AG04449 (cell line): ENCODE measurements around the gene PGM5.

Source experiments
- CTCF ChIA-PET: fragments of 350-600 bp; formaldehyde crosslinking; extraction: SDS; loops from one replicate; lab custom pipeline; 2021; ENCODE audit warnings: antibody characterized with exemption; lab: Yijun Ruan, JAX
- POLR2A ChIA-PET: fragments of 400-600, 350-600 bp; formaldehyde crosslinking; extraction: SDS; loops from one replicate; lab custom pipeline; 2020; ENCODE audit warnings: antibody characterized with exemption, inconsistent platforms; lab: Yijun Ruan, JAX
- DNase-seq: peaks from one replicate; pipeline ENCODE4 v3.0.0-alpha.2; 2010; ENCODE audit warnings: low read depth, low spot score
- H3K4me3 ChIP-seq: 2 replicates; pipeline ENCODE4 v1.5.1; 2011; ENCODE audit warnings: low read depth, mild to moderate bottlenecking, control low read depth, low read length
- TF ChIP-seq, protein P1 (sequence below): IDR thresholded peaks from one replicate; pipeline ENCODE4 v1.5.1; 2011; ENCODE audit warnings: mild to moderate bottlenecking, moderate library complexity, low read length, control low read depth, inconsistent platforms; ENCODE audit not compliant: insufficient read depth; ENCODE audit errors: missing control alignments

The PGM5 gene

DNA sequence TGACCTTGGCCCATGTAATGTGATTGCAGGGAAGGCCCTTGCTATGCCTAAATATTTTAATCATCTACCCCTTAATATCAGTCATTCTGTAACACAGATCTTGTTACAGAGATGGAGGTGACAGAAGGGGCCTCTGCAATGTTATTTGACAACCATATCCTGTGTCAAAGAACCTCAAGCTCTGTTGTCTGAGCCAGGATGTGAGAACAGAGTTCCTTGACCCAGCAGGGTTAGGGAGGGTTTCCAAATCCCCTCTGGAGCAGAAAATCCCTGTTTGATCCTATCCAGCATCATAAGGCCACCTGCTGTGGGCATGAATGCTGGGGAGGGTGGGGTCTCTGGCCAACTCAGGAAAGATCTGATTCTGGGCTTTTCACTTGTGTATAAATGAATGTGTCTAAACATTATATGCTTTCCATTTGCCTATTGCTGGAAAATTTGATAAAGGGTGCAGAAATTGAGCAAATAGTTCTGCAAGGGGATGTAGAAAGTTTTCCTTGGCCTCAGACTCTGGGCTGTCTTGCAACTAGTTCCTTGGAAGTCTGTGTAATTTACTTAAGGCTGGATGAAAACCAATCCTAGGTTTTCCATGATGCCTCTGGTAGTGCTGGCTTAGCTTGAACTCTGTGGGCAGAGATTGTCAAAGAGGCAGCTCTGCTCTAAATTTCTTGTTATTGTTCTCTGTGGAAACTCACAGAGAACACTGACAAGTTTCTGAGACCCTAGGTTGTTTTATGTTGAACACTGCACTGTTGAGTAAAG, 71.0 kb downstream of the PGM5 start:
- TF ChIP-seq, protein P1, sequence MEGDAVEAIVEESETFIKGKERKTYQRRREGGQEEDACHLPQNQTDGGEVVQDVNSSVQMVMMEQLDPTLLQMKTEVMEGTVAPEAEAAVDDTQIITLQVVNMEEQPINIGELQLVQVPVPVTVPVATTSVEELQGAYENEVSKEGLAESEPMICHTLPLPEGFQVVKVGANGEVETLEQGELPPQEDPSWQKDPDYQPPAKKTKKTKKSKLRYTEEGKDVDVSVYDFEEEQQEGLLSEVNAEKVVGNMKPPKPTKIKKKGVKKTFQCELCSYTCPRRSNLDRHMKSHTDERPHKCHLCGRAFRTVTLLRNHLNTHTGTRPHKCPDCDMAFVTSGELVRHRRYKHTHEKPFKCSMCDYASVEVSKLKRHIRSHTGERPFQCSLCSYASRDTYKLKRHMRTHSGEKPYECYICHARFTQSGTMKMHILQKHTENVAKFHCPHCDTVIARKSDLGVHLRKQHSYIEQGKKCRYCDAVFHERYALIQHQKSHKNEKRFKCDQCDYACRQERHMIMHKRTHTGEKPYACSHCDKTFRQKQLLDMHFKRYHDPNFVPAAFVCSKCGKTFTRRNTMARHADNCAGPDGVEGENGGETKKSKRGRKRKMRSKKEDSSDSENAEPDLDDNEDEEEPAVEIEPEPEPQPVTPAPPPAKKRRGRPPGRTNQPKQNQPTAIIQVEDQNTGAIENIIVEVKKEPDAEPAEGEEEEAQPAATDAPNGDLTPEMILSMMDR: no peak
- ChIA-PET CTCF (interaction anchor here (0.8 kb wide), 1 partner anchor 10 kb away, joined by 5 read pairs; no protein-coding TSS in a partner anchor), POLR2A (no interaction called here)
- no peak for DNase-seq
- H3K4me3 ChIP-seq: no peak overlapping the region

DNA sequence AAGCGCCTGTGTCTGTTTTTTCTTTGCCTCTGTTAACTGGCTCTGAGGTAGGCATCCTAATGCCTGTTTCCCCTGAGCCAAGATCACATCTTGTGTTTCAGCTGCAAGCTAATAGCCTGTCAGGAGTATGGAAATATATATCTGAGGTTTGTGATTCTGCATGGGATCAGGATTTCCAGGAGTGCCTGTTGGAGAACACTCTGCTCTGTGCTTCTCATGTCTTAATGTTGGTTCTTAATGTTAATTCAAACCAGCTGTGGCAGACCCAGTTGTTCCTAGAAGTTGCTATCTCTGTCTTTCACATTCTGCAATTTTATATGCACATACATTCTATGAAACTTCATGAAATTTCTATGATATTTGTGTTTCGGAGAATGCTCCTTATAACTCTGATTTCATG, 72.1 kb downstream of the PGM5 start:
- TF ChIP-seq, protein P1: no peak
- CTCF ChIA-PET: no interaction called here
- POLR2A ChIA-PET: no interaction called here
- no peak overlapping the region for H3K4me3 ChIP-seq
- no peak for DNase-seq

DNA sequence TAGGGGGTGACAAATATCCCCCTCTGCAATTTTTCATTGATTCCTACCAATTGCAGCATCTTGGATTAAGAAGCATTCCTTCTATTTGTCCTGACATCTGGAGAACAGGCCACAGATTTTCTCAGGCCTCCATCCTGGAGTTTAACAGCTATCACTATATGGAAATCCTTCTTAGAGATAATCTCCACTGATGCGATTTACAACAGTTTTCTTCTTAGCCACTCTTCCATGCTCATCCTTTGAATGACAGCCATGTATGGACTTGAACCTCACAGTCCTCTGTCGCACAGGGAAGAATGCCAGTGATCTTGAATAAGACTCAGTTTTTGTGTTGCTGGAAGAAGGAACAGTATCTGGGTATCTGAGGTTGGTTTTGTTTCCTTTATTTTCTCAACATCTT, 73.2 kb downstream of the PGM5 start:
- ChIA-PET POLR2A (no interaction called here), CTCF (no interaction called here)
- no peak overlapping the region for H3K4me3 ChIP-seq
- no peak for DNase-seq
- TF ChIP-seq, protein P1: no peak

DNA sequence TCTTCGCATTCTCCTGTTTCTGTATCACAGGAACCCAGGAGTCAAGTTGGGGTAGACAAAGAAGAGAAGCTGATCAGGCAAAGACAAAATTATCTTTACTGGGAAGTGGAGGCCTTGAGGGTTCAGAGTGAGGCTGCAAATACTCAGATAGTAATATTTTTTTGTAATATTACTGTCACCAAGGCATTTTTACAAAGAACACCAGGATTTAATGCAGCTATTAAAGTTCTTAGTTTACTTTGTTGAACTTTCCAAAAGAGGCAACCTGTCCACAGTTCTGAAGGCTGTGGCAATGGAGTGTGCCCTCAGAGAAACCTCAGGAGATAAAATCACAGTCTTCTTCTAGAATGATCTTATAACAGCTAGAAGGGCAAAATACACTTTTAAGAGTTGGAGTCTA, 74.9 kb downstream of the PGM5 start:
- TF ChIP-seq, protein P1: no peak
- H3K4me3 ChIP-seq: no peak overlapping the region
- DNase-seq: no peak
- POLR2A ChIA-PET: no interaction called here
- CTCF ChIA-PET: no interaction called here

DNA sequence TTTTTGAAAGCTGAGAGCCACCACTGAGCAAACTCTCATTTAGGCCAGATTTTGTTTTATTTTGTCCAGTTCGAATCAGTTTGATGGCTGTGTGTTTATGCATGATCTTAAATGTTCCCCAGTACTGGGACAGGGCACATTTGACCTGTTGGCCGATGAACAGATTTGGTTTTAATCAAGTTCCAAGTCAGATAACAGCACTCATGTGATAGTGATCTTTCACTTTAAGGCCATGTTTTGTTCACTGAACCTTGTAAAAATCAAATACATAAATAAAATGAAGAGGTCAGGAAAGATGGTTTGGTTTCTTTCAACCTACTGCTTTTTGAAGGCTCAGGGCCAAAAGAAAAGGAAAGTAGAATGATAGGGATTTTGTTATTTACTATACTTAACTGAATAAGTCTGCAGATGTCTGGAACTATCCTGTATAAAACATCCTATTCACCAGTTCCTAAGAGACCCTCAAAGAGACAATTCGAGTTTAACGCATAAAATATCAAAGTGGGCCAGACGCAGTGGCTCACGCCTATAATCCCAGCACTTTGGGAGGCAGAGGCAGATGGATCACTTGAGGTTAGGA, 77.2 kb downstream of the PGM5 start:
- DNase-seq: no peak
- ChIA-PET CTCF (no interaction called here), POLR2A (no interaction called here)
- TF ChIP-seq, protein P1: no peak
- H3K4me3 ChIP-seq: no peak overlapping the region

DNA sequence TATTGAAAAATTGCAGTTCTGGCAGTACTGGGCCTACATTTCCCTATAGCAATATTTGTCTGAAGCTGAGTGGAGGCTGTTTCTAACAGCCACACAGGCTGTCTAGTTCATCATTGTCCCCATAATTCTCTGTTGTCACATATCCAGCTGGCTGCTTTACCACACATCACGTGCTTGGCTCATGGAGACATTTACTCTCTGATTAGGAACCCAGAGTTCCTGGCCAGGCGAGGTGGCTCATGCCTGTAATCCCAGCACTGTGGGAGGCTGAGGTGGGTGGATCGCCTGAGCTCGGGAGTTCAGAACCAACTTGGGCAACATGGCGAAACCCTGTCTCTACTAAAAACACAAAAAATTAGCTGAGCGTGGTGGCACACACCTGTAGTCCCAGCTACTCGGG, 81.4 kb downstream of the PGM5 start:
- ChIA-PET CTCF (no interaction called here), POLR2A (no interaction called here)
- no peak overlapping the region for H3K4me3 ChIP-seq
- TF ChIP-seq, protein P1: no peak
- no peak for DNase-seq
